ENCODE measurements around the gene PDE6A.
"Not testable (repeated sequence)": the region's sequence is repeated elsewhere in the genome, so short reads cannot be mapped to it uniquely, and the experiment has no call there.

GRCh38 chr5:149943177-149943949 lies 1.2 kb downstream of the PDE6A start:
- not testable (repeated sequence) for TF ChIP-seq EZH2 (IDR thresholded peaks at IDR 0.05; ENCODE audit: insufficient read depth, poor library complexity, severe bottlenecking); EZH2phosphoT487 (IDR thresholded peaks at IDR 0.05; ENCODE audit: insufficient read depth, low read depth)
